A673 (cell line): ENCODE results near the gene ORC5. TPM values are rescaled to one million over a fixed set of nuclear protein-coding genes. Genes with fewer than 3 reads are reported as not detected.

Experiments
- BruUV-seq: library from RNA; stranded (reverse); fragments of 400-500 nt; replicated peaks from 2 replicates; lab custom pipeline; 2021; lab: Mats Ljungman, UMichigan
- CTCF ChIA-PET: fragments of 300-600 bp; sonication (Branson Sonifier 250); formaldehyde crosslinking; loops from one replicate; lab custom pipeline; 2022; ENCODE audit warnings: antibody characterized with exemption; lab: Charles Lee
- POLR2A ChIA-PET: fragments of 300-600 bp; sonication (Branson Sonifier 250); formaldehyde crosslinking; loops from one replicate; lab custom pipeline; 2022; ENCODE audit warnings: antibody characterized with exemption; ENCODE audit not compliant: low non-redundant PET; lab: Charles Lee
- DNase-seq: peaks from one replicate; pipeline ENCODE4 v3.0.0-alpha.2; 2015; ENCODE audit warnings: low spot score
- H3K27ac ChIP-seq: fragments of 200-600 bp; sonication (generic); 2 replicates; pipeline ENCODE4 v1.5.1; 2016; ENCODE audit warnings: mixed run types, low read depth, mild to moderate bottlenecking, mixed read lengths, antibody characterized with exemption, low read length; ENCODE audit not compliant: poor library complexity, severe bottlenecking
- H3K27me3 ChIP-seq: fragments of 200-600 bp; sonication (generic); replicated peaks from 2 replicates; pipeline ENCODE4 v1.6.1; 2017; ENCODE audit warnings: mixed run types, low read depth, mild to moderate bottlenecking, mixed read lengths, antibody characterized with exemption, low read length; ENCODE audit not compliant: insufficient read depth, poor library complexity
- H3K36me3 ChIP-seq: fragments of 200-600 bp; sonication (generic); 2 replicates; pipeline ENCODE4 v1.6.1; 2016; ENCODE audit warnings: mixed run types, mild to moderate bottlenecking, mixed read lengths, antibody characterized with exemption, low read length; ENCODE audit not compliant: insufficient read depth, poor library complexity, severe bottlenecking
- H3K4me1 ChIP-seq: fragments of 200-600 bp; sonication (generic); 2 replicates; pipeline ENCODE4 v1.6.1; 2017; ENCODE audit warnings: mixed run types, mild to moderate bottlenecking, mixed read lengths, antibody characterized with exemption, low read length; ENCODE audit not compliant: insufficient read depth, poor library complexity, severe bottlenecking
- H3K4me3 ChIP-seq: fragments of 200-600 bp; sonication (generic); 2 replicates; pipeline ENCODE4 v1.5.1; 2016; ENCODE audit warnings: low read depth, mixed run types, mild to moderate bottlenecking, mixed read lengths, low read length; ENCODE audit not compliant: poor library complexity, severe bottlenecking
- H3K9me3 ChIP-seq: fragments of 200-600 bp; sonication (generic); 2 replicates; pipeline ENCODE4 v1.6.1; 2016; ENCODE audit warnings: mixed run types, low read depth, mild to moderate bottlenecking, mixed read lengths, antibody characterized with exemption, low read length; ENCODE audit not compliant: poor library complexity, severe bottlenecking
- CTCF ChIP-seq: fragments of 300-800, 200-600 bp; sonication (generic); conservative IDR thresholded peaks from 2 replicates; pipeline ENCODE4 v1.5.1; 2017; ENCODE audit warnings: low read depth, mild to moderate bottlenecking, antibody characterized with exemption, low read length, moderate library complexity, mixed read lengths
- EZH2 ChIP-seq: fragments of 200-600 bp; sonication (generic); IDR thresholded peaks from 2 replicates; pipeline ENCODE4 v1.6.1; 2017; ENCODE audit warnings: borderline replicate concordance, low read depth, mild to moderate bottlenecking, mixed read lengths, antibody characterized with exemption, low read length; ENCODE audit not compliant: poor library complexity, severe bottlenecking
- intact Hi-C: fragments of 100-400 bp; cut with micrococcal nuclease; formaldehyde crosslinking; loops from one replicate; pipeline ENCODE4 v1.10.0; 2022; ENCODE audit not compliant: unreplicated experiment
- total RNA-seq: library from RNA; stranded (reverse); gene quantifications from 2 replicates; pipeline ENCODE4 v1.2.3, GENCODE V29; 2021

The ORC5 gene
- total RNA-seq, 1 experiment from 2014 or later = 36.7 TPM

- no TSS peak for BruUV-seq
- Histone ChIP-seq H3K27ac (no peak overlapping the region), H3K27me3 (peaks cover 24% of the 10 kb centered on the region), H3K9me3 (no peaks in the 10 kb centered on the region), H3K4me3 (no peak overlapping the region), H3K36me3 (no peaks in the 10 kb centered on the region), H3K4me1 (no peaks in the 10 kb centered on the region)
- peak; percentile 63 for DNase-seq
- ChIA-PET CTCF (interaction anchor here (0.6 to 1.4 kb wide), 8 partner anchors 8 to 621 kb away, joined by 3 to 9 read pairs (median 3); no protein-coding TSS in a partner anchor), POLR2A (no interaction called here)
- intact Hi-C loops = loop anchor here (5.0 to 10.0 kb wide), 2 partner anchors 616 to 683 kb away; no protein-coding TSS in a partner anchor
- TF ChIP-seq CTCF (peak; percentile 85), EZH2 (no peak)
These were observed 23.5 kb upstream of the ORC5 start for GRCh38 chr7:104231054-104232046.

GRCh38 chr7:104230606-104231005 lies 22.8 kb upstream of the ORC5 start:
- BruUV-seq = no TSS peak
- Histone ChIP-seq H3K27me3 (peaks cover 24% of the 10 kb centered on the region), H3K4me1 (no peaks in the 10 kb centered on the region), H3K9me3 (no peaks in the 10 kb centered on the region), H3K36me3 (no peaks in the 10 kb centered on the region), H3K27ac (no peak overlapping the region), H3K4me3 (no peak overlapping the region)
- POLR2A ChIA-PET = no interaction called here
- intact Hi-C loops = loop anchor here (5.0 to 10.0 kb wide), 2 partner anchors 617 to 684 kb away; no protein-coding TSS in a partner anchor
- TF ChIP-seq CTCF = no peak
- TF ChIP-seq EZH2 = no peak
- peak; percentile 31 for DNase-seq
- CTCF ChIA-PET = interaction anchor here (1.0 kb wide), 1 partner anchor 247 kb away, joined by 3 read pairs; no protein-coding TSS in a partner anchor

- H3K9me3 ChIP-seq = no peaks in the 10 kb centered on the region
- H3K36me3 ChIP-seq = no peaks in the 10 kb centered on the region
- ChIA-PET POLR2A (no interaction called here), CTCF (no interaction called here)
- TF ChIP-seq EZH2 = no peak
- no peaks in the 10 kb centered on the region for H3K4me1 ChIP-seq
- BruUV-seq = no TSS peak
- no peak overlapping the region for H3K4me3 ChIP-seq
- no peak for DNase-seq
- intact Hi-C loops = no loop called here
- H3K27ac ChIP-seq = no peak overlapping the region
- H3K27me3 ChIP-seq = peaks cover 16% of the 10 kb centered on the region
These were observed 20.6 kb upstream of the ORC5 start for GRCh38 chr7:104228442-104228841.
